WERI-Rb-1 (cell line): ENCODE measurements around the gene TOM1L1.

ENCODE experiments used
- DNase-seq: peaks from one replicate; pipeline ENCODE4 v3.0.0-alpha.2; 2020
- H3K27ac ChIP-seq: fragments of 250-450 bp; sonication (Bioruptor Pico); 2 replicates; pipeline ENCODE4 v1.5.1; 2020; ENCODE audit warnings: mild to moderate bottlenecking, moderate library complexity
- H3K27me3 ChIP-seq: fragments of 250-450 bp; sonication (Bioruptor Pico); 2 replicates; pipeline ENCODE4 v1.5.1; 2021; ENCODE audit warnings: mild to moderate bottlenecking, low read depth, moderate library complexity; ENCODE audit not compliant: insufficient read depth, severe bottlenecking
- H3K36me3 ChIP-seq: fragments of 250-450 bp; sonication (Bioruptor Pico); 2 replicates; pipeline ENCODE4 v1.5.1; 2020; ENCODE audit warnings: mild to moderate bottlenecking, moderate library complexity
- H3K4me3 ChIP-seq: 2 replicates; pipeline ENCODE4 v1.5.1; 2011; ENCODE audit warnings: low read depth, mild to moderate bottlenecking, control low read depth, low read length
- H3K9me3 ChIP-seq: fragments of 250-450 bp; sonication (Bioruptor Pico); 2 replicates; pipeline ENCODE4 v1.5.1; 2021; ENCODE audit warnings: mild to moderate bottlenecking, moderate library complexity; ENCODE audit not compliant: severe bottlenecking
- TF ChIP-seq, protein P1 (sequence below): IDR thresholded peaks from 2 replicates; pipeline ENCODE4 v1.5.1; 2011; ENCODE audit warnings: low read depth, mild to moderate bottlenecking, control low read depth, inconsistent platforms, low read length

Gene TOM1L1

DNA sequence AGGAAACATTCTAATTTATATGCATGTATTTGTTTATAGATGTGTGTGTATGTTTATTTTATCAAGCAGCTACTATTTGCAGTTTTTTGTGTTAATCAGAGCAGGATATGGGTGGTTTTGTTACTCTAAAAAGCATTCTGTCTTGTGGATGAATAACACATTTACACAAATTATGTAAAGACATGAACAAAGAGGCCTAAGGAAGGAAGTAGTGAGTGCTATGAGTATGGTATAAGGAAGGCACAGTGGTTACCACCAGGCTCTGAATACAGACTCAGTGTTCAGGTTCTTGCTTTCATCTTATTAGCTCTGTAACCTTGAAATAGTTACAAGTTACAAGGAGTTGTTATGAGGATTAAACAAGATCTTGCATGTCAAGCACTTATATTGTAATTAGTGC lies 101.8 kb downstream of the TOM1L1 start:
- Histone ChIP-seq H3K4me3 (no peak overlapping the region), H3K9me3 (no peaks in the 10 kb centered on the region), H3K27me3 (no peaks in the 10 kb centered on the region), H3K27ac (no peak overlapping the region), H3K36me3 (peaks cover 4% of the 10 kb centered on the region)
- no peak for DNase-seq
- TF ChIP-seq, protein P1, sequence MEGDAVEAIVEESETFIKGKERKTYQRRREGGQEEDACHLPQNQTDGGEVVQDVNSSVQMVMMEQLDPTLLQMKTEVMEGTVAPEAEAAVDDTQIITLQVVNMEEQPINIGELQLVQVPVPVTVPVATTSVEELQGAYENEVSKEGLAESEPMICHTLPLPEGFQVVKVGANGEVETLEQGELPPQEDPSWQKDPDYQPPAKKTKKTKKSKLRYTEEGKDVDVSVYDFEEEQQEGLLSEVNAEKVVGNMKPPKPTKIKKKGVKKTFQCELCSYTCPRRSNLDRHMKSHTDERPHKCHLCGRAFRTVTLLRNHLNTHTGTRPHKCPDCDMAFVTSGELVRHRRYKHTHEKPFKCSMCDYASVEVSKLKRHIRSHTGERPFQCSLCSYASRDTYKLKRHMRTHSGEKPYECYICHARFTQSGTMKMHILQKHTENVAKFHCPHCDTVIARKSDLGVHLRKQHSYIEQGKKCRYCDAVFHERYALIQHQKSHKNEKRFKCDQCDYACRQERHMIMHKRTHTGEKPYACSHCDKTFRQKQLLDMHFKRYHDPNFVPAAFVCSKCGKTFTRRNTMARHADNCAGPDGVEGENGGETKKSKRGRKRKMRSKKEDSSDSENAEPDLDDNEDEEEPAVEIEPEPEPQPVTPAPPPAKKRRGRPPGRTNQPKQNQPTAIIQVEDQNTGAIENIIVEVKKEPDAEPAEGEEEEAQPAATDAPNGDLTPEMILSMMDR, result no peak

DNA sequence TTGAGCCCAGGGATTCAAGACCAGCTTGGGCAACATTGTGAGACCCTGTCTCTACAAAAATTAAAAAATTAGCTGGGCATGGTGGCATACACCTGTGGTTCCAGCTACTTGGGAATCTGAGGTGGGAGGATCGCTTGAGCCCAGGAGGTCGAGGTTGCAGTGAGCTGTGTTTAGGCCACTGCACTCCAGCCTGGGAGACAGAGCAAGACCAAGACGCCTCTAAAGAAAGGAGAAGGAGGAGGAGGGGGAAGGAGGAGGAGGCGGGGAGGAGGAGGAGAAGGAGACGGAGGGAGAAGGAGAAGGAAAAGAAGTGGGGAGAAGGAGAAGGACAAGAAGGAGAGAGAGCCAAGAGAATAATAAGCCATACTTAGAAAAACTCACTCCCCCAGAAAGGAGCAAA lies 103.8 kb downstream of the TOM1L1 start:
- no peak overlapping the region for H3K27ac ChIP-seq
- DNase-seq, result no peak
- TF ChIP-seq, protein P1, result no peak
- no peak overlapping the region for H3K4me3 ChIP-seq
- no peaks in the 10 kb centered on the region for H3K27me3 ChIP-seq
- no peaks in the 10 kb centered on the region for H3K9me3 ChIP-seq
- H3K36me3 ChIP-seq, result peaks cover 4% of the 10 kb centered on the region

- H3K27ac ChIP-seq, result no peak overlapping the region
- H3K27me3 ChIP-seq, result no peaks in the 10 kb centered on the region
- TF ChIP-seq, protein P1, result peak; percentile 48
- peaks cover 4% of the 10 kb centered on the region for H3K36me3 ChIP-seq
- no peaks in the 10 kb centered on the region for H3K9me3 ChIP-seq
- no peak overlapping the region for H3K4me3 ChIP-seq
- peak; percentile 30 for DNase-seq
Observed at GRCh38 chr17:55005520-55005919, 104.9 kb downstream of the TOM1L1 start.
